Ovary (tissue), 3 donors: ENCODE results near the gene GJB4.

ENCODE experiments used
- EP300 ChIP-seq: sonication (generic); formaldehyde crosslinking; IDR thresholded peaks from one replicate; pipeline ENCODE4 v1.6.1; 2017; ENCODE audit warnings: antibody characterized with exemption
- POLR2A ChIP-seq: fragments of 450-650 bp; IDR thresholded peaks from one replicate; pipeline ENCODE4 v1.6.1; 2017; ENCODE audit warnings: antibody characterized with exemption, mild to moderate bottlenecking, moderate library complexity
- TF ChIP-seq, protein P1 (sequence below), 3 donors: fragments of 450-650 bp in 2 of 3; fragments of 200-600 bp in 1 of 3; IDR thresholded peaks; one replicate each; pipeline versions ENCODE4 v1.5.1 to v1.8.0; 2016 to 2022; ENCODE audit warnings: antibody characterized with exemption in 3 of 3, mild to moderate bottlenecking in 1 of 3
- donor health status: DM: no; HTN: no; CAD: no.

GRCh38 chr1:34754964-34755637 is 4.4 kb upstream of the GJB4 start, which contains the start of gene GJB5:
- TF ChIP-seq, protein P1, sequence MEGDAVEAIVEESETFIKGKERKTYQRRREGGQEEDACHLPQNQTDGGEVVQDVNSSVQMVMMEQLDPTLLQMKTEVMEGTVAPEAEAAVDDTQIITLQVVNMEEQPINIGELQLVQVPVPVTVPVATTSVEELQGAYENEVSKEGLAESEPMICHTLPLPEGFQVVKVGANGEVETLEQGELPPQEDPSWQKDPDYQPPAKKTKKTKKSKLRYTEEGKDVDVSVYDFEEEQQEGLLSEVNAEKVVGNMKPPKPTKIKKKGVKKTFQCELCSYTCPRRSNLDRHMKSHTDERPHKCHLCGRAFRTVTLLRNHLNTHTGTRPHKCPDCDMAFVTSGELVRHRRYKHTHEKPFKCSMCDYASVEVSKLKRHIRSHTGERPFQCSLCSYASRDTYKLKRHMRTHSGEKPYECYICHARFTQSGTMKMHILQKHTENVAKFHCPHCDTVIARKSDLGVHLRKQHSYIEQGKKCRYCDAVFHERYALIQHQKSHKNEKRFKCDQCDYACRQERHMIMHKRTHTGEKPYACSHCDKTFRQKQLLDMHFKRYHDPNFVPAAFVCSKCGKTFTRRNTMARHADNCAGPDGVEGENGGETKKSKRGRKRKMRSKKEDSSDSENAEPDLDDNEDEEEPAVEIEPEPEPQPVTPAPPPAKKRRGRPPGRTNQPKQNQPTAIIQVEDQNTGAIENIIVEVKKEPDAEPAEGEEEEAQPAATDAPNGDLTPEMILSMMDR (IDR thresholded peaks at IDR 0.05), result no peak
- TF ChIP-seq EP300 (no peak), POLR2A (no peak)
